ENCODE data around the gene BTD.
A peak's percentile ranks its signal among the peaks of the same experiment; 100 is the strongest.
"Not testable (repeated sequence)": the region's sequence is repeated elsewhere in the genome, so short reads cannot be mapped to it uniquely, and the experiment has no call there.

The BTD gene

DNA sequence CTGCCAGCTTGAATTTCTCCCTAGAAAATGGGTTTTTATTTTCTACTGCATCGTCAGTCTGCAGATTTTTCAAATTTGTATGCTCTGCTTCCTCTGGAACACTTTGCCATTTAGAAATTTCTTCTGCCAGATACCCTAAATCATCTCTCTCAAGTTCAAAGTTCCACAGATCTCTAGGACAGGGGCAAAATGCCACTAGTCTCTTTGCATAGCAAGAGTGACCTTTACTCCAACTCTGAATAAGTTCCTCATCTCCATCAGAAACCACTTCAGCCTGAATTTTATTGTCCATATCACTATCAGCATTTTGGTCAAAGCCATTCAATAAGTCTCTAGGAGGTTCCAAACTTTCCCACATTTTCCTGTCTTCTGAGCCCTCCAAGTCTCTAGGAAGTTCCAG is 3.0 kb downstream of the BTD start:
- DNase-seq: not testable (repeated sequence)

- DNase-seq: no peak
Measured at GRCh38 chr3:15606434-15606891, 4.9 kb downstream of the BTD start.

GRCh38 chr3:15610082-15610759 is 8.7 kb downstream of the BTD start:
- DNase-seq: peak; percentile 8

GRCh38 chr3:15611018-15611417 is 9.5 kb downstream of the BTD start:
- DNase-seq: no peak

GRCh38 chr3:15612001-15612400 is 10.5 kb downstream of the BTD start:
- DNase-seq: peak; percentile 21

- no peak for DNase-seq
Measured at GRCh38 chr3:15614958-15615357, 13.4 kb downstream of the BTD start.

DNA sequence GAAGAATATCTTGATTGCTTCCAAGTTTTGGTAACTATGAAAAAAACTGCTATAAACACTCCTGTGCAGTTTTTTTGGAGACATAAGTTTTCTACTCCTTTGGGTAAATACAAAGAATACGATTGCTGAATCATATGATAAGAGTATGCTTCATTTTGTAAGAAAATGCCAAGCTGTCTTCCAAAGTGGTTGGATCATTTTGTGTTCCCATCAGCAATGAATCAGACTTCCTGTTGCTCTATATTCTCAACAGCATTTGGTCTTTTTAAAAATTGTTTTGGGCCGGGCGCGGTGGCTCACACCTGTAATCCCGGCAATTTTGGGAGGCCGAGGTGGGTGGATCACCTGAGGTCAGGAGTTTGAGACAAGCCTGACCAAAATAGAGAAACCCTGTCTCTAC is 14.5 kb downstream of the BTD start:
- DNase-seq: no peak

- not testable (repeated sequence) for DNase-seq
Measured at GRCh38 chr3:15619659-15620464, 18.3 kb downstream of the BTD start.

GRCh38 chr3:15623535-15624440 is 22.2 kb downstream of the BTD start:
- no peak for DNase-seq

GRCh38 chr3:15628967-15629366 is 27.4 kb downstream of the BTD start:
- DNase-seq: no peak

DNA sequence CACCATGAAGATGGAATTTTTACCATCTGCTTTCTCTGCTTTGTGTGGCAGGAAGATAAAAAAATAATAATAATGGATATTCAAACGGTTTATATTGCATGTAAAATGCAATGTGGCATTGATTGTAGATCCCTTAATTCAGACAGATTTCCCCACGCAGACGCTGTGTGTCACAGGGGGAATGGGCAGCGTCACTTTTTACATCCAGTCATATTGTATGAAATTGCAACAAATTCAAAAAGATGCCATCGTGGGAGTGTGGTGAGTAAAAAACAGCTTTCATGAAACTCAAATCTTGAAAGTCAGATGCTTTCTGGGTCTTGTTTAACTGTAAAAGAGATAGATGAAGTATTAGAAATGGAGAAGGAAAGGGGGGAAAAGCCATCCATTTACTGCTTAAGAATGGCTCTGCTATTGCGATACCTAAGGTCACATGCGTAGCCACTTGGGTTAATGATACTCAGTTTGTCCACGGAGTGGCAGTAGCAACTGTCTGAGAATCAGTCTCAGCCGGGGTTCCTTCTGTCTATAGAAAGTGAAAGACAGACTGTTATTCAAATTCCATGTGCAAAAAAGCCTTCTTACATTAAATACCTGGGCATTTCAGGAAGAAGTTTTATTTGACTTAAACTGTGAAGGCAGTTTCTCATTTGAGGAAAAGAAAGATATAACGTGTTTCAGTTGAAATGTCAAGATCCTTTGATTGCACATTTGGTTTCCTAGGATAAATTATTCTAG is 28.5 kb downstream of the BTD start:
- DNase-seq: peak; percentile 71

DNA sequence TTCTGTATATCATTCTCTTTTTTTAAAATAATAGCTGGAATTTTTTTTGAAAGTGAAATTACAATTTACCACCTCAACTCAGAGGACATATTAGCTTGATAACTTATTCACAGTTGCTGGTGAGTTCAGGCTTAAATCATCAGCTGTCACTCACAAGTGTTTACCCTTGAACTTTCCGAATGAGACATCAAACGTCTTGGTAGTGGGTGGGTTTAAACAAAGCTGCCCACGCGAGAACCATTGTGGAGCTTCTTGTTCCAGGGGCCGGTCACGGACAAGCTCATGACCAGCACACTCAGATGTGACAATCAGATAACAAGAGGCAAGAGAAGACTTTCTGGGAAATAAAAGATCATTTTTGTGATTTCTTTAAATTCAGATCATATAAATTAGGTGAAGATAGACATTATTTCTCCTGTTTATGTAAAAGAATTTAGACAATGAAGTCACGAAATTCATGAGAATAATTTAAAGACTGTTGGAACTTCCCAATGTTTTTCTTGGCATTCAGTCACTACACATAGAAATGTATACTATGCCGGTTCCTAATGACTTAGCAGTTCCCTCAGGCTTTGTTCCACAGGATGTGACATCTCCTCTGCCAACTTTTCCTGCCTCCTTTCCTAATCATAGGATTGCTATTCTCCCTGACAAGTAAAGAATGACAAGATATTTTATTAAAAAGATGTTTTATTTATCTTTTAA is 29.3 kb downstream of the BTD start:
- peak; percentile 54 for DNase-seq

DNA sequence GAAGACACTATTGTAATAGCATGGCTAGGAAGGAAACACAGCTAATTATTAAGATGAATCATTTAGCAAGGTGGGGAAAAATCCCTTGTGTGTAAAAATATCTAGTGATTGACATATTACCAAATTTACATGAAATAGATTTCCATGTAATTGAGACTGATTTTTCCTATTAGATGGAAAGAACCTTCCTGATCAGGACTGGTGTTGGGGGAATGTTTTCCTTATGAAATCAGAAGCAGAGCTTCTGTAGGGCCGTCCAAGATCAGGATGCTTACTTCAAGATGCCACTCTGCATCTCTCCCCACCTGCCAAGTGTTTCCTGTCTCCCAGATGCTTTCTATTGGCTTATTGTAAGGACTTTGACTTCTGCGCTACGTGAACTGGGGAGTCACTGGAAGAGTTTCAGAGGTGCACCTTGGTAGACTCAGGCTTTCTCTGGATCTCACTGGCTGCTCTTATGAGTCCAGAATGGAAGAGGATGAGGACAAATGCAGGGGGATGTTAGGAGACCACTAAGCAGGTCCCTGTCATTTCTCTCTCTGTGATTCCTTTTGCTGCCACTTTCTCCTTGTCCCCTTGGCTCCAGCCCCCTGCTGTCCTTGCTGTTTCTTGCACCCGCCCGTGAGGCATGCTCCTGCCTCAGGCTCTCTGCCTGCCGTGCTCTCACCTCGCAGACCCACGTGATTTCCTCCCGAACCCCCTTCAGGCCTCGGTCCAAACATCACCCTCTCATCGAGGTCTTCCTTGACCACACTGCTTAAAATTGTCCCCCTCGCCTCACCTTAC is 30.1 kb downstream of the BTD start:
- no peak for DNase-seq

- DNase-seq: no peak
Measured at GRCh38 chr3:15632212-15632580, 30.7 kb downstream of the BTD start.

DNA sequence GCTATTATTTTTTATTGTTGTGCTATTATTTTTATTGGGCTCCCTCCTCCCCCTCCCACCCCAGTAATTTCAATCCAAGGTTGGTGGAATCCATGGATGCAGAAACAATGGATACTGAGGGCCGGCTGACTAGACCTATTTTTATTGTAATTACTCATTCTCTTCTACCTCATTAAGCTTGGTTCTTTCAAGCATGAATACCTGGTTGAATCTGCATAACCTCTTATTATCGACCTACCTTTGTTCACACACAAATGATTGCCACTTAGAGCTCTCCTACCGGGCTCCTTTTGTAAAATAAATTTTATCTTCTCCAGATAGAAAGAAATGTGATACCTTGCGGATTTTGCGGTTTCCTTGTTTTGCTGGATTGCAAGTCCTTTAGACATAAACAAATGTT is 31.6 kb downstream of the BTD start:
- peak; percentile 86 for DNase-seq

DNA sequence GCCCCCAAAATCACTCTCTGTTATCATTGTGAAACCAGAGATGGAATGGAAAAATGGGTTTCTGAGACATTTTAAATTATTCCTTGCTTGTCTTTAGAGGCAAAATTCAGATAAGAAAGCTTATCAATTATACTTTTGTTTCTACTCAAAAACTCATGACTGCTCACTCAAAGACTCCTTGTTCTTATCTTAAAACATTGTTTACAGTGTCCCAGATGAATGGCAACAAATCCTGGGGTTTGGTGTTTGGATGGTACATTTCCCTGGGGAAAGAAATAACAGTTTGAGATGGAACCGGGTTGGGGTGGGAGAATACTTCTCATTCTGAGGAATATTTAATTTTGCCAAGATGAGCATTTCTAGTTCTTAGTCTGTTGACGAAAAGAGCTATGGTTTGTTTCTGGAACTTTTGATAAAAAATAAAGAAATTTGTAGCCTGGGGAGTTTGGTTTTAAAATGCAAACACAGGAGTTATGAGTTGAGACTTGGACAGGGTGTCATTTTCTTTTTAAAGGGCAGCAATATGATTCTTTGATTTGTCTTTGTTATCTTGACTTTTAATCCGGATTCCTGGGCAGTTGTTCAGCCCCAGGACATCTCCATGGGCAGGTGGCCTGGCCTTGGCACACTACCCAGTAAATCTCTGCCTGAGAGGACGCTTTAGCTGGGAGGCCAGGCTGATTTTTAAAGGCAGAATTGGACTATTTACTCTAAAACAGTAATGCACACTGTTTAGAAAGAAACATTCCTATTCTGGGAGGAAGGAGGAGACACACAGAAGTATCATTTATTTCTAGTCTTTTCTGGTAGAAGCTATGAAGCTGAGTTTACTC is 32.4 kb downstream of the BTD start:
- peak; percentile 34 for DNase-seq

DNA sequence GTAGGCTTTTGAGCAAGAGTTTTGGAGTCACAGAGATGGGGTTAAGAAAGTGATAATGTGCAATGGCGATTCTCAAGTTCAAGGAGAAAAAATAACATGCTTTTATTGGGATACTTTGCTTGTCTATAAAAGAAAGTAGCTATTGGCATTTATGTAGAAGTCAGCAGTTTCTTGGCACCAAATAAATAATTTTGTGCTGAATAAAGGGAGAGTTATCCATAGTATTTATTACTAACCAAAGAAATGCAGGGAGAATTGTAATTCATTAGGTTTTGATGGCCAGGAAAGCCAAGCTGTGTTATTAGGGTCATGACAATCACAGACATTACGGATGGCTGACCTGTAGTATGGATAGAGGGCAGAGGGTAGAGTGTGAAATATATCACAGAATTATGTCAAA is 33.1 kb downstream of the BTD start:
- DNase-seq: no peak

- DNase-seq: no peak
Measured at GRCh38 chr3:15635121-15635661, 33.6 kb downstream of the BTD start.

- peak; percentile 17 for DNase-seq
Measured at GRCh38 chr3:15636028-15636709, 34.6 kb downstream of the BTD start.

Data from NCI-H69 (cell line).